GM12874 (cell line): ENCODE data around the gene MBLAC1.

Experiments used
- TF ChIP-seq, protein P1 (sequence below): IDR thresholded peaks from 2 replicates; pipeline ENCODE4 v1.5.1; 2011; ENCODE audit warnings: low read depth, mild to moderate bottlenecking, control low read depth, low read length, moderate library complexity; ENCODE audit not compliant: insufficient read depth

The MBLAC1 gene

DNA sequence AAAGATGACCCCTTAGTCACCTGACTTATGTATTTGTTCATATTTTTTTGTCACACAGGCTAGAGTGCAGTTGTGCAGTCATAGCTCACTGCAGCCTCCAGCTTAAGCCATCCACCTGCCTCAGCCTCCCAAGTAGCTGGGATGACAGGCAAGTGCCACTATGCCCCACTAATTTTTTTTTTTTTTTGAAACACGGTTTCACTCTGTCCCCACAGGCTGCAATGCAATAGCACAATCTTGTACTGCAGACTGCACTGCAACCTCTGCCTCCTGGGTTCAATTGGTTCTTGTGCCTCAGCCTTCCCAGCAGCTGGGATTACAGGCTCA lies 1.8 kb downstream of the MBLAC1 start:
- TF ChIP-seq, protein P1, sequence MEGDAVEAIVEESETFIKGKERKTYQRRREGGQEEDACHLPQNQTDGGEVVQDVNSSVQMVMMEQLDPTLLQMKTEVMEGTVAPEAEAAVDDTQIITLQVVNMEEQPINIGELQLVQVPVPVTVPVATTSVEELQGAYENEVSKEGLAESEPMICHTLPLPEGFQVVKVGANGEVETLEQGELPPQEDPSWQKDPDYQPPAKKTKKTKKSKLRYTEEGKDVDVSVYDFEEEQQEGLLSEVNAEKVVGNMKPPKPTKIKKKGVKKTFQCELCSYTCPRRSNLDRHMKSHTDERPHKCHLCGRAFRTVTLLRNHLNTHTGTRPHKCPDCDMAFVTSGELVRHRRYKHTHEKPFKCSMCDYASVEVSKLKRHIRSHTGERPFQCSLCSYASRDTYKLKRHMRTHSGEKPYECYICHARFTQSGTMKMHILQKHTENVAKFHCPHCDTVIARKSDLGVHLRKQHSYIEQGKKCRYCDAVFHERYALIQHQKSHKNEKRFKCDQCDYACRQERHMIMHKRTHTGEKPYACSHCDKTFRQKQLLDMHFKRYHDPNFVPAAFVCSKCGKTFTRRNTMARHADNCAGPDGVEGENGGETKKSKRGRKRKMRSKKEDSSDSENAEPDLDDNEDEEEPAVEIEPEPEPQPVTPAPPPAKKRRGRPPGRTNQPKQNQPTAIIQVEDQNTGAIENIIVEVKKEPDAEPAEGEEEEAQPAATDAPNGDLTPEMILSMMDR: no peak

- TF ChIP-seq, protein P1: peak; percentile 84
Observed at GRCh38 chr7:100130608-100131453, 4.1 kb downstream of the MBLAC1 start.

GRCh38 chr7:100132126-100132525 lies 5.4 kb downstream of the MBLAC1 start:
- TF ChIP-seq, protein P1: no peak

- TF ChIP-seq, protein P1: peak; percentile 95
Observed at GRCh38 chr7:100132697-100133151, 6.0 kb downstream of the MBLAC1 start.

DNA sequence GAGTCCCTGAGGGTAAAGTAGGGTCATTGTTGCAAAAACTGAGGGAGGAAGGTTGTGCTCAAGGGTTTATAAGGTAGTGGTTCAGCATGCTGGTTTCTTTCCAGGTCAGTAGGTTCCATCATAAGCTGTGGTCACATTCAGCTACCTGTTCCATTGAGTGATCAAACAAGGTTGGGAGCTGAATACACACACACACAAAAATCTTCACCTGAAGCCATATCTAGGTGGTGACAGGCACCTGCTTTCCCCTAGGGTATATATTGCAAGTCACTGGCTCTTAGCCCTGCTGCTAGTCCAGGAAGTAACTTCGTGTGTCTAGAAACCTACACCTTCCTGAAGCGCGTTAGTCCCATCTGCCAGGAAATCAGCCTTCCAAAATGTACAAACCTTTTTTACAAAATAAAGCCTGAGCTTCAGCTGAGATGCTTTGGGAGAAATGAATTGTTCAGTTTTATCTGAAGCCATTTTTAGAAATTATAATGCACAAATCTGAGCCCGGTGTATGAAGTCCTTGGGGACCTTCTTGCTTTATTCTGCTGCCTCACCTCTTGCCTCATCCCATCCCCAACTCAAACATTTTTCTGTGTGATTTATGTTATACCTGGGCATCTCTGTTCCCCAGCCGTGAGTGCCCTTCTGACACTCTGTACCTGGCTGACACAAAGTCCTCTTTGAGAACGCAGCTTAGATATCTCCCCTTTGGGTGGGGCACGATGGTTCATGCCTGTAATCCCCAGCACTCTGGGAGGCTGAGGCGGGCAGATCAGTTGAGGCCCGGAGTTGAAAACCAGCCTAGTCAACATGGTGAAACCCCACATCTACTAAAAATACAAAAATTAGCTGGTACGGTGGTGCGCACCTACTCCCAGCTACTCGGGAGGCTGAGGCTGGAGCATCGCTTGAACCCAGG lies 11.3 kb downstream of the MBLAC1 start:
- TF ChIP-seq, protein P1: no peak

GRCh38 chr7:100141555-100141949 lies 14.8 kb downstream of the MBLAC1 start:
- TF ChIP-seq, protein P1: no peak

- TF ChIP-seq, protein P1: no peak
Observed at GRCh38 chr7:100142461-100142860, 15.7 kb downstream of the MBLAC1 start.
